Heart left ventricle (tissue), 16 donors: Measurements from ENCODE around the gene MROH7. TPM values are rescaled to one million over a fixed set of nuclear protein-coding genes. Genes with fewer than 3 reads are reported as not detected.

Source experiments
- ATAC-seq, 4 donors: fragments of 200-7000 bp; cut with Tn5 transposase; one replicate each; pipeline ENCODE4 v1.9.1; 2020 to 2022; ENCODE audit warnings: moderate library complexity in 4 of 4, mild to moderate bottlenecking in 3 of 4, moderate number of reproducible peaks in 1 of 4
- DNase-seq, 5 donors: peaks; one replicate each; pipeline ENCODE4 v3.0.0-alpha.2; 2020
- H3K27ac ChIP-seq, 12 donors: fragments of 200-600 bp; sonication (generic) in 4 of 12; one replicate each; pipeline versions ENCODE4 v1.5.0 to v1.8.0; 2016 to 2022; ENCODE audit warnings: mild to moderate bottlenecking in 2 of 12
- H3K27me3 ChIP-seq, 9 donors: fragments of 200-600 bp; sonication (generic) in 2 of 9; one replicate each; pipeline versions ENCODE4 v1.5.1 to v1.8.0; 2016 to 2022; ENCODE audit warnings: mild to moderate bottlenecking in 3 of 9
- H3K36me3 ChIP-seq, 9 donors: fragments of 200-600 bp; sonication (generic) in 2 of 9; one replicate each; pipeline versions ENCODE4 v1.5.0 to v1.8.0; 2018 to 2022; ENCODE audit warnings: mild to moderate bottlenecking in 2 of 9
- H3K4me1 ChIP-seq, 12 donors: fragments of 200-600 bp; sonication (generic) in 4 of 12; one replicate each; pipeline versions ENCODE4 v1.5.0 to v1.8.0; 2016 to 2022; ENCODE audit warnings: mild to moderate bottlenecking in 3 of 12
- H3K4me3 ChIP-seq, 12 donors: fragments of 200-600 bp; sonication (generic) in 4 of 12; one replicate each; pipeline versions ENCODE4 v1.5.0 to v1.8.0; 2017 to 2022; ENCODE audit warnings: mild to moderate bottlenecking in 9 of 12, moderate library complexity in 4 of 12
- H3K9me3 ChIP-seq, 12 donors: fragments of 200-600 bp; sonication (generic) in 4 of 12; one replicate each; pipeline versions ENCODE4 v1.5.0 to v1.8.0; 2016 to 2022; ENCODE audit warnings: mild to moderate bottlenecking in 1 of 12
- POLR2A ChIP-seq, 2 donors: fragments of 450-650 bp; IDR thresholded peaks; one replicate each; pipeline ENCODE4 v1.6.1; 2017; ENCODE audit warnings: antibody characterized with exemption in 2 of 2, mild to moderate bottlenecking in 2 of 2, moderate library complexity in 2 of 2
- WGBS, 4 donors: extraction: QIAGEN DNeasy Blood & Tissue Kit in 2 of 4; methylation state at CpG; one replicate each; pipeline versions ENCODE4 v1.1.5 to v1.1.7; 2013 to 2018; 5-methylcytosine and 5-hydroxymethylcytosine counted together
- intact Hi-C, 10 donors: fragments of 100-400 bp; cut with DNase I; formaldehyde crosslinking; loops; one replicate each; pipeline versions ENCODE4 v1.11.1 to v1.14.2; 2022
- polyA plus RNA-seq, 2 donors: library from polyadenylated mRNA; stranded (reverse); fragments of 200-250 nt; gene quantifications; one replicate each; pipeline ENCODE4 v1.2.3, GENCODE V29; 2013
- total RNA-seq, 9 donors: library from RNA; depleted of rRNA in 2 of 9; stranded (reverse); fragments of >200 nt in 2 of 9; fragmentation: NEBNext Ultra II Directional in 3 of 9; extraction: Animal tissue kit (Norgen Biotek cat#: 25700) in 3 of 9; gene quantifications; one replicate each; pipeline versions ENCODE4 v1.1.0 to v1.2.4, GENCODE V29; 2016 to 2023
- TF ChIP-seq, protein P1 (sequence below), 12 donors: fragments of 200-600 bp; sonication (generic) in 4 of 12; IDR thresholded peaks; one replicate each; pipeline versions ENCODE4 v1.5.0 to v1.8.0; 2018 to 2022; ENCODE audit warnings: antibody characterized with exemption in 12 of 12, mild to moderate bottlenecking in 5 of 12
- donor health status: ischemic (EF 13 %, LVEDD 7.1; RV severe dilation, severe dysfunction).
- donor health status: healthy with polysubstance abuse.
- donor health status: DM: no; HTN: yes; CAD: no.
- donor health status: DM: no; HTN: no; CAD: no.
- donor health status: ischemic (EF 25% LVEDD 6.9; RV normal size, moderate dysfunction).
- donor health status: ischemic (EF 25% LVEDD 5.7; RV mildly dilated, moderate dysfunction).
- donor health status: healthy.
- donor health status: DM: yes; HTN: yes; CAD: no.
- donor health status: ischemic (EF 35%, LVEDD 5.7; RV mildly dilated, moderate dysfunction).
- donor health status: nonischemic (EF 11% LVEDD 7.7; RV severe dilation, severe dysfunction).
- donor health status: DM: yes; HTN: yes; CAD: no.
- donor health status: PGD.
- donor health status: ischemic (EF 29% LVEDD 5.4; RV normal size, mild dysfunction).
- donor health status: nonischemic (EF 23%, LVEDD 6.1; RV moderate dilation, normal function).

MROH7 gene
- total and polyA plus RNA-seq, 11 donors = 2.3 to 18.6 (median 9.2) TPM

DNA sequence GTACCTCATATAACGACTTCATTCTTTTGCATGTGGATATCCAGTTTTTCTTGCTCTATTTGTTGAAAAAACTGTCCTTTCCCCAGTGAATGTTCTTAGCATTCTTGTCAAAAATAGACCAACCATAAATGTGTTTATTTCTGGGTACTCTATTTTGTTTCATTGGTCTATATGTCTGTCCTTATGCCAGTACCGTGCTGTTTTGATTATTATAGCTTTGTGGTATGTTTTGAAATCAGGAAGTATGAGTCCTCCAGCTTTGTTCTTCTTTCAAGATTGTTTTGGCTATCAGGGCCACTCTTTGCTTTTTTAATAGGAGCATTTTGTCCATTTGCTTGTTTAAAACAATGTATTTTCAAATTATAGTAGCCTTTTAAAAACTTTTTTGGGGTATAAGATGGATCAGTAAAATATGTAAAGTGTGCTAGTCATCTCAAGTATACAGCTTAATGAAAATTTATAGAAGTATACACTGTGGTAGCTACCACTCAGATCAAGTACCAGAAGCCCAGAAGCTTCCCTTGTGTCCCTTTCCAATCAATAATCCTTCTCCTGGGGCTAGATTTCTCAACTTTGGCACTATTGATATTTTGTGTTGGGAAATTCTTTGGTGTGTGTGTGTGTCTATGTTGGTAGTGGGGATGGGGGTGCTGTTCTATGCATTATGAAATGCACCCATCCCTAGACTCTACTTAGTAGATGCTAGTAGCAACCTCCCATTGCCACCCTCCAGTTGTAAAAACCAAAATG lies 16.8 kb downstream of the MROH7 start:
- Histone ChIP-seq H3K27ac (no peak overlapping the region), H3K27me3 (no peaks in the 10 kb centered on the region), H3K4me1 (no peaks in the 10 kb centered on the region), H3K9me3 (peaks cover 0 to 19% (median 4%) of the 10 kb centered on the region in 12 donors), H3K36me3 (peaks cover 0 to 27% (median 0%) of the 10 kb centered on the region in 9 donors), H3K4me3 (no peak overlapping the region)
- intact Hi-C loops = no loop called here
- WGBS, 4 donors = 89 to 96% (median 92%) methylated on average over 2 of the region's 2 CpGs
- DNase-seq (no peak), ATAC-seq (no peak)
- TF ChIP-seq, protein P1, sequence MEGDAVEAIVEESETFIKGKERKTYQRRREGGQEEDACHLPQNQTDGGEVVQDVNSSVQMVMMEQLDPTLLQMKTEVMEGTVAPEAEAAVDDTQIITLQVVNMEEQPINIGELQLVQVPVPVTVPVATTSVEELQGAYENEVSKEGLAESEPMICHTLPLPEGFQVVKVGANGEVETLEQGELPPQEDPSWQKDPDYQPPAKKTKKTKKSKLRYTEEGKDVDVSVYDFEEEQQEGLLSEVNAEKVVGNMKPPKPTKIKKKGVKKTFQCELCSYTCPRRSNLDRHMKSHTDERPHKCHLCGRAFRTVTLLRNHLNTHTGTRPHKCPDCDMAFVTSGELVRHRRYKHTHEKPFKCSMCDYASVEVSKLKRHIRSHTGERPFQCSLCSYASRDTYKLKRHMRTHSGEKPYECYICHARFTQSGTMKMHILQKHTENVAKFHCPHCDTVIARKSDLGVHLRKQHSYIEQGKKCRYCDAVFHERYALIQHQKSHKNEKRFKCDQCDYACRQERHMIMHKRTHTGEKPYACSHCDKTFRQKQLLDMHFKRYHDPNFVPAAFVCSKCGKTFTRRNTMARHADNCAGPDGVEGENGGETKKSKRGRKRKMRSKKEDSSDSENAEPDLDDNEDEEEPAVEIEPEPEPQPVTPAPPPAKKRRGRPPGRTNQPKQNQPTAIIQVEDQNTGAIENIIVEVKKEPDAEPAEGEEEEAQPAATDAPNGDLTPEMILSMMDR (IDR thresholded peaks at IDR 0.05) = no peak
- TF ChIP-seq POLR2A (IDR thresholded peaks at IDR 0.05) = no peak

DNA sequence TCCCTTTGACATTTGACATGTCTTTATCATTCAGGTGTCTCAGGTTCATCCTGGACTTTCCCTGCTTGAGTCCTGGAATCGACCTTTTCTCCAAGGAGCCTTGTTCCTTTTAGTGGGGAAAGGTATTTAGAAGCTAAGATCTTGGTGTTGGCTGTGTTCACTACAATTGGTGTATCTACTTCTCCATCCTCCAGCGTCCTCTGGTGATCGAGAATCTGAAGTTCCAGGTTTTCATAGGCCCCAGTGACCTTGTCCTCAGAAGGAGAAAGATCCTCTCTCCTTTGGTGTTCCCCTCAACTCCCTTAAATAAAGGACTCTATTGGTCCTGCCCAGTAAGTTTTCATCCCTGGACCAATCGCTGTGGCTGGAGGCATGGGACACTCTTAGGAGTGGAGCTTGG lies 22.1 kb downstream of the MROH7 start:
- Histone ChIP-seq H3K4me1 (peaks cover 0 to 5% (median 0%) of the 10 kb centered on the region in 12 donors), H3K9me3 (peaks cover 0 to 9% (median 0%) of the 10 kb centered on the region in 12 donors), H3K4me3 (no peak overlapping the region), H3K36me3 (peaks cover 0 to 21% (median 0%) of the 10 kb centered on the region in 9 donors), H3K27ac (no peak overlapping the region), H3K27me3 (no peaks in the 10 kb centered on the region)
- no peak for TF ChIP-seq POLR2A (IDR thresholded peaks at IDR 0.05)
- TF ChIP-seq, protein P1 (IDR thresholded peaks at IDR 0.05) = no peak
- no peak for ATAC-seq
- intact Hi-C loops = no loop called here
- DNase-seq = no peak
- 82 to 89% (median 87%) methylated on average over 4 of the region's 4 CpGs for WGBS, 4 donors

DNA sequence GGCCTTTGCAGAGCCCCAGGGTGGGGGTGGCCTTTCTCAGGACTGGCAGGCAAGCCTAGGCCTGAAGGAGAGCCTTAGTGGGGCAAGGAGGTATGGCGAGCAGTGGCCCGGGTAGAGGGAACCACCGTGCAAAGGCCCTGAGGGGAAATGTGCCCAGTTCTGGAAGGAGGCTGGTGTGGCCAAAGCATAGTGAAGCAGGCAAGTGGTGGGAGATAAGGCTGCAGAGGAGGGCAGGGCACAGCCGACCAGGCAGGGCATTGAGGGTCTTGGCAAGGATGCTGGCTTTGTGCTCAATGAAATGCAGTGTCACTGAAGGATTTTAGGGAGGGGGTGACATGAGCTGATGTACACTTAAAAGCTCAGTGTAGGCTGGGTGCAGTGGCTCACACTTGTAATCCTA lies 22.8 kb downstream of the MROH7 start:
- ATAC-seq (peak in 2 of 4 donors; percentile 32 to 57), DNase-seq (no peak)
- intact Hi-C loops = no loop called here
- TF ChIP-seq, protein P1 (IDR thresholded peaks at IDR 0.05) = no peak
- TF ChIP-seq POLR2A (IDR thresholded peaks at IDR 0.05) = no peak
- WGBS, 4 donors = 51 to 74% (median 66%) methylated on average over 4 of the region's 4 CpGs
- no peak overlapping the region for H3K4me3 ChIP-seq
- no peaks in the 10 kb centered on the region for H3K27me3 ChIP-seq
- peaks cover 0 to 5% (median 0%) of the 10 kb centered on the region in 12 donors for H3K4me1 ChIP-seq
- no peak overlapping the region for H3K27ac ChIP-seq
- H3K36me3 ChIP-seq = peaks cover 0 to 14% (median 0%) of the 10 kb centered on the region in 9 donors
- peaks cover 0 to 5% (median 0%) of the 10 kb centered on the region in 12 donors for H3K9me3 ChIP-seq

DNA sequence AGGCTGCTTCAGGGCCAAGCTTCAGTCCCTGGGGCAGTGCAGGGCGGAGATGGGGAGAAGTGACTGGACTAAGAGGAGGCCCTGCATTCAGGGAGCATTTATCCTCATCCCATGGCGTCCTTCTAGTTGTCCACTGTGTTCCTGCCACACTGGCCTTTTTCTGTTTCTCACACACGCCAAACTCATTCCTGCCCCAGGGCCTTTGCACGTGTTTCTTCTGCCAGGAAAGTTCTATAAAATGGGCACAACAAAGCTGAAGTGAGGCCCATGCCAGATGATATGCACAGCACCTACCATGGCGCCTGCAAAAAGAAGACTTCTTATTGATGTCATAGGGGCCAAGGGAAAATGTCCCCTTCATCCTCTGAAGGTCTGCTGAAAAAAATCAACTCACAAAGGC lies 24.3 kb downstream of the MROH7 start:
- Histone ChIP-seq H3K4me1 (peaks cover 0 to 5% (median 0%) of the 10 kb centered on the region in 12 donors), H3K4me3 (no peak overlapping the region), H3K9me3 (no peaks in the 10 kb centered on the region), H3K36me3 (peaks cover 0 to 9% (median 0%) of the 10 kb centered on the region in 9 donors), H3K27ac (no peak overlapping the region), H3K27me3 (no peaks in the 10 kb centered on the region)
- 91 to 97% (median 94%) methylated on average over 5 of the region's 5 CpGs for WGBS, 4 donors
- no peak for TF ChIP-seq POLR2A (IDR thresholded peaks at IDR 0.05)
- TF ChIP-seq, protein P1 (IDR thresholded peaks at IDR 0.05) = no peak
- DNase-seq (no peak), ATAC-seq (no peak)
- intact Hi-C loops = no loop called here
